Suprapubic skin (tissue), 4 donors: ENCODE results near the gene AKAP8. TPM values are rescaled to one million over a fixed set of nuclear protein-coding genes. Genes with fewer than 3 reads are reported as not detected.

Experiments
- DNase-seq, 2 donors: peaks; one replicate each; pipeline ENCODE4 v3.0.0-alpha.2; 2019; ENCODE audit warnings: low spot score in 2 of 2
- H3K27ac ChIP-seq: fragments of 200-600 bp; sonication (generic); one replicate; pipeline ENCODE4 v1.5.1; 2019
- H3K27me3 ChIP-seq: fragments of 200-600 bp; sonication (generic); one replicate; pipeline ENCODE4 v1.5.1; 2019
- H3K36me3 ChIP-seq: fragments of 200-600 bp; sonication (generic); one replicate; pipeline ENCODE4 v1.5.1; 2019
- H3K4me1 ChIP-seq: fragments of 200-600 bp; sonication (generic); one replicate; pipeline ENCODE4 v1.5.1; 2019
- H3K4me3 ChIP-seq: fragments of 200-600 bp; sonication (generic); one replicate; pipeline ENCODE4 v1.5.1; 2019; ENCODE audit warnings: mild to moderate bottlenecking
- H3K9me3 ChIP-seq: fragments of 200-600 bp; sonication (generic); one replicate; pipeline ENCODE4 v1.5.1; 2019
- EP300 ChIP-seq: sonication (generic); formaldehyde crosslinking; IDR thresholded peaks from one replicate; pipeline ENCODE4 v1.6.1; 2017; ENCODE audit warnings: antibody characterized with exemption
- POLR2A ChIP-seq, 2 donors: fragments of 450-650 bp; IDR thresholded peaks; one replicate each; pipeline ENCODE4 v1.6.1; 2017; ENCODE audit warnings: antibody characterized with exemption in 2 of 2, mild to moderate bottlenecking in 2 of 2, moderate library complexity in 2 of 2
- POLR2AphosphoS5 ChIP-seq, 3 donors: sonication (generic); formaldehyde crosslinking; IDR thresholded peaks; one replicate each; pipeline ENCODE4 v1.6.1; 2017; ENCODE audit warnings: antibody characterized with exemption in 3 of 3
- WGBS: methylation state at CpG from one replicate; pipeline ENCODE4 v1.1.5; 2018; 5-methylcytosine and 5-hydroxymethylcytosine counted together
- total RNA-seq, 4 donors: library from RNA; depleted of rRNA; stranded (reverse); fragments of >200 nt; gene quantifications; one replicate each; pipeline ENCODE4 v1.1.0, GENCODE V29; 2016
- TF ChIP-seq, protein P1 (sequence below), 2 donors: fragments of 200-600 bp in 1 of 2; fragments of 450-650 bp in 1 of 2; sonication (generic) in 1 of 2; IDR thresholded peaks; one replicate each; pipeline ENCODE4 v1.5.1; 2016 to 2019; ENCODE audit warnings: antibody characterized with exemption in 2 of 2, mild to moderate bottlenecking in 1 of 2, moderate library complexity in 1 of 2

Gene AKAP8
- total RNA-seq, 4 donors from 2014 or later, result 25.3 to 77.9 (median 41.6) TPM

DNA sequence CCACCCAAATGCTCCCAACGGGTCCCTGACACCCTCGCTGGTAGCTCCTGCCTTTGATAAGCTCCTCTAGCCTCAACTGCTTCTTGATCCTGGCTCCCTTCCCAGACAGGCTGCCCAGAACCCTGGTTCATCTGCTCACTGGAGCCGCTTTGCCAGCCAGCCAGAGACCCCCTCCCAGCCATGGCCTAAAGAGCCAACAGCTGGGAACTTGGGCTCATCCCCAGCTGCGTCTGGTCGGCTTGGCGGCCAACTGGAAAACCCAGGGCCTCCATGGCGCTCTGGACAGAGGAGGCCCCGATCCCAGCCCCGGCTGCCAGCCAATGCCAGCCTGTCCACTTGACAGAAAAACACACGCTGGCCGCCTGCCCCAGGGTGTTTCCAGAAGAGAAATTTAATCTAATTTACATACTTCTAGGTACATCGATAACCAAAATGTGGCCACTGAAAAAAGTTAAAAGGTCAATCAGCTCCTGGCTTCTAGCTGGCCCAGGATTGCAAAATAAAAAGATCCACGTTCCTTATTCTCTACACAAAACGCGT lies 42.2 kb upstream of the AKAP8 start:
- peaks cover 51% of the 10 kb centered on the region for H3K36me3 ChIP-seq
- DNase-seq, result no peak
- H3K4me1 ChIP-seq, result peaks cover 24% of the 10 kb centered on the region
- H3K27ac ChIP-seq, result no peak overlapping the region
- H3K27me3 ChIP-seq, result no peaks in the 10 kb centered on the region
- TF ChIP-seq POLR2A (IDR thresholded peaks at IDR 0.05) (no peak), EP300 (no peak), POLR2AphosphoS5 (IDR thresholded peaks at IDR 0.05) (no peak)
- TF ChIP-seq, protein P1, sequence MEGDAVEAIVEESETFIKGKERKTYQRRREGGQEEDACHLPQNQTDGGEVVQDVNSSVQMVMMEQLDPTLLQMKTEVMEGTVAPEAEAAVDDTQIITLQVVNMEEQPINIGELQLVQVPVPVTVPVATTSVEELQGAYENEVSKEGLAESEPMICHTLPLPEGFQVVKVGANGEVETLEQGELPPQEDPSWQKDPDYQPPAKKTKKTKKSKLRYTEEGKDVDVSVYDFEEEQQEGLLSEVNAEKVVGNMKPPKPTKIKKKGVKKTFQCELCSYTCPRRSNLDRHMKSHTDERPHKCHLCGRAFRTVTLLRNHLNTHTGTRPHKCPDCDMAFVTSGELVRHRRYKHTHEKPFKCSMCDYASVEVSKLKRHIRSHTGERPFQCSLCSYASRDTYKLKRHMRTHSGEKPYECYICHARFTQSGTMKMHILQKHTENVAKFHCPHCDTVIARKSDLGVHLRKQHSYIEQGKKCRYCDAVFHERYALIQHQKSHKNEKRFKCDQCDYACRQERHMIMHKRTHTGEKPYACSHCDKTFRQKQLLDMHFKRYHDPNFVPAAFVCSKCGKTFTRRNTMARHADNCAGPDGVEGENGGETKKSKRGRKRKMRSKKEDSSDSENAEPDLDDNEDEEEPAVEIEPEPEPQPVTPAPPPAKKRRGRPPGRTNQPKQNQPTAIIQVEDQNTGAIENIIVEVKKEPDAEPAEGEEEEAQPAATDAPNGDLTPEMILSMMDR (IDR thresholded peaks at IDR 0.05), result no peak
- WGBS, result 66% methylated on average over 11 of the region's 15 CpGs
- H3K4me3 ChIP-seq, result no peak overlapping the region
- no peaks in the 10 kb centered on the region for H3K9me3 ChIP-seq

GRCh38 chr19:15421136-15421695 lies 41.6 kb upstream of the AKAP8 start:
- no peak for DNase-seq
- 89% methylated on average over 12 of the region's 12 CpGs for WGBS
- H3K4me1 ChIP-seq, result peaks cover 30% of the 10 kb centered on the region
- no peaks in the 10 kb centered on the region for H3K9me3 ChIP-seq
- TF ChIP-seq POLR2AphosphoS5 (IDR thresholded peaks at IDR 0.05) (no peak), EP300 (no peak), POLR2A (IDR thresholded peaks at IDR 0.05) (no peak)
- TF ChIP-seq, protein P1 (IDR thresholded peaks at IDR 0.05), result no peak
- H3K36me3 ChIP-seq, result peaks cover 45% of the 10 kb centered on the region
- H3K27ac ChIP-seq, result no peak overlapping the region
- no peak overlapping the region for H3K4me3 ChIP-seq
- no peaks in the 10 kb centered on the region for H3K27me3 ChIP-seq

- Histone ChIP-seq H3K27ac (no peak overlapping the region), H3K27me3 (no peaks in the 10 kb centered on the region), H3K4me1 (peaks cover 32% of the 10 kb centered on the region), H3K9me3 (no peaks in the 10 kb centered on the region), H3K36me3 (peaks cover 28% of the 10 kb centered on the region), H3K4me3 (peak overlapping the region; percentile 58)
- DNase-seq, result no peak
- no peak for TF ChIP-seq POLR2A (IDR thresholded peaks at IDR 0.05)
- TF ChIP-seq, protein P1 (IDR thresholded peaks at IDR 0.05), result peak in 1 of 2 donors; percentile 1
- WGBS, result 17% methylated on average over 16 of the region's 16 CpGs
These were observed 39.9 kb upstream of the AKAP8 start for GRCh38 chr19:15419413-15420025.

- H3K27me3 ChIP-seq, result no peaks in the 10 kb centered on the region
- WGBS, result 0% methylated on average over 10 of the region's 61 CpGs
These were observed 39.2 kb upstream of the AKAP8 start, which contains the start of gene AKAP8L for GRCh38 chr19:15418579-15419412. Gene AKAP8L (minus strand): TSS chr19:15418988. CDS start chr19:15418923, 65 bp downstream.

More at GRCh38 chr19:15418579-15419412, 39.2 kb upstream of the AKAP8 start, which contains the start of gene AKAP8L:
- peaks cover 21% of the 10 kb centered on the region for H3K36me3 ChIP-seq
- DNase-seq, result peak; percentile 99 to 100
- peak within 1 kb of the TSS; percentile 70 for H3K27ac ChIP-seq
- H3K9me3 ChIP-seq, result no peaks in the 10 kb centered on the region
- TF ChIP-seq POLR2A (IDR thresholded peaks at IDR 0.05) (peak in 1 of 2 donors; percentile 67), POLR2AphosphoS5 (IDR thresholded peaks at IDR 0.05) (peak in 2 of 3 donors; percentile 28 to 77), EP300 (no peak)
- TF ChIP-seq, protein P1 (IDR thresholded peaks at IDR 0.05), result peak; percentile 42 to 49
- H3K4me1 ChIP-seq, result peaks cover 32% of the 10 kb centered on the region
- H3K4me3 ChIP-seq, result peak within 1 kb of the TSS; percentile 58
